NCI-H446 (cell line): ENCODE results near the gene PTPRN.
A peak's percentile ranks its signal among the peaks of the same experiment; 100 is the strongest.
"Not testable (repeated sequence)": the region's sequence is repeated elsewhere in the genome, so short reads cannot be mapped to it uniquely, and the experiment has no call there.

Experiments
- DNase-seq, 2 experiments: peaks; one replicate each; lab custom pipeline; 2025; lab: John Stamatoyannopoulos, UW

Gene PTPRN

GRCh38 chr2:219287580-219288265 lies 21.5 kb downstream of the PTPRN start:
- no peak for DNase-seq

DNA sequence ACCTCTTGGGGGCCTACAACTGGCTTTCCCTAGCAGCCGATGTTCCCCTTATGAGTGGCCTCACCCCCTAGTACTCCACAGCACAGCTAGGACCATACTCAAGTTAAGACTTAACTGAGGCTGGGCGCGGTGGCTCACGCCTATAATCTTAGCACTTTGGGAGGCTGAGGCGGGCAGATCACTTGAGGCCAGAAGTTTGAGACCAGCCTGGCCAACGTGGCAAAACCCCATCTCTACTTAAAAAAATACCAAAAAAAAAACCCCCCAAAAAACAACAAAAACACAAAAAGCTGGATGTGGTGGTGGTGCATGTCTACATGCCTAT lies 22.1 kb downstream of the PTPRN start:
- not testable (repeated sequence) for DNase-seq

- DNase-seq: no peak
Observed at GRCh38 chr2:219286436-219287115, 22.6 kb downstream of the PTPRN start.

DNA sequence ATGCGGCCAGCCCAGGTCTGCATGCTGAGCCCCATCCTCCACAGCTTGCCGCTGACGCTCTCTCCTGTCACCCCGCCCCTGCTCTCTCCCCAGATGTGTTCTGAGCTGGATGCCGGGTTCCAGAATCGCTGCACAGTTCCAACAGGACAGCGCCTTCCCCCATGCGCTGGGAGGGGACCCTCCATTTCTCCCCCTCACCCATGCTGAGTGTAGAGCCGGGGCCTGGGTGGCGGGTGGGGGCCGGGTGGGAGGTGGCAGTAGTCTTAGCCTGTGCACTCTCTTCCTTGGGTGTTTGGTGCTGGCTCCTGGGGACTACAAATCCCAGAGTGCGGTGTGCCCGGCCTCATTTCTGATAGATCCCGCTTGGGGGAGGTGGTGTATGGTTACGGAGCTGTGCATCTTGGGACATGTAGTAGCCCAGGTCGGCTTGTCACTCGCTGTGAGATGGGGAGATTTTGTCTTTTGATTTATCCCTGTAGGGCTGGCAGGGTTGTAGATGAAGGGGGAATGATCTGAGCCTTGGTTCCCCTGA lies 23.2 kb downstream of the PTPRN start:
- no peak for DNase-seq

DNA sequence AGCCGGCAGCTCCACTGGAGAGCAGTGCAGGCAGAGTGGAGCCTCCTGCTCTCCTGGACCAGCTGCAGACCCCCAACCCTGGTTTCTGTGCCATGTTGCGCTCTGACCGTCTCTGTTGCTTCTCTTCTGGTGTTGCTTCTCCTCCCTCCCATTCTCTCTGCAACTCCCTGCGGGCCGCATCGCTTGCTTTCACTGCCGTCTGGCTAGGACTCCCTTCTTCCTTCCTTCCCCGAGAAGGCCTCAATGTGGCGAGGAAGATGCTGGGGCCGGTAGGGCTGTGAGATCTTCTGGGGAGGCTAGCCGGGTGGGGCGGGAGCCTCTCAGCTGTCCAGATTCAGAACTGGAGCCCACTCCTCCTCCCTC lies 23.8 kb downstream of the PTPRN start:
- DNase-seq: no peak

DNA sequence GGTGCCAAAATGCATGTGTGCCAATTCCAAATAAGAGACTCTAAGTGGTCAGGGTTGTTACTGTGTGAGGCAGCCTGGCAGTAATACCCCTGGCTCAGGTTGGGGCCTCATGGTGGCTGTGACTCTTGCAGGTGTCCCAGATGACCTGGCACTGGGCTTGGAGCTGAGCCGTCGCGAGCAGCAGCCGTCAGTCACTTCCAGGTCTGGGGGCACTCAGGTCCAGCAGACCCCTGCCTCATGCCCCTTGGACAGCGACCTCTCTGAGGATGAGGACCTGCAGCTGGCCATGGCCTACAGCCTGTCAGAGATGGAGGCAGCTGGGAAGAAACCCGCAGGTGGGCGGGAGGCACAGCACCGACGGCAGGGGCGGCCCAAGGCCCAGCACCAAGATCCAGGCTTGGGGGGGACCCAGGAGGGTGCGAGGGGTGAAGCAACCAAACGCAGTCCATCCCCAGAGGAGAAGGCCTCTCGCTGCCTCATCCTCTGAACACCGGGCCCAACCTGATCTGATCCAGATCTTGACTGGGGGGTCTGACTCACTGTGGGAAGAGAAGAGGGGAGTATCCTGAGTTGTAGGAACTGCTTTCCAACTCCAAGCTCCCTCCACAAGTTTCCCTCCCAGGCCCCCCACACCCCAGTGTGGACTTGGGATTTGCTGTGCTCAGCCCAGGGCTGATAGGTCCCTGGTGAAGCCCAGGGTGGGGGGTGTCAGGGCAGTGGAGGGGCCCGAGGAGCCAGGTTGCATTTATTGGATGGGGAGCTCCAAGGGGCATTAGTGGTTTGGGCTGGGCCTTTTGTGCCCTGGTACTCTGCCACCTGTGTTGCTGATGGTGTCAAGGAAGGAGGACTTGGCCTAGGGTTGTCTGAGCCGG lies 24.5 kb downstream of the PTPRN start:
- DNase-seq: no peak

DNA sequence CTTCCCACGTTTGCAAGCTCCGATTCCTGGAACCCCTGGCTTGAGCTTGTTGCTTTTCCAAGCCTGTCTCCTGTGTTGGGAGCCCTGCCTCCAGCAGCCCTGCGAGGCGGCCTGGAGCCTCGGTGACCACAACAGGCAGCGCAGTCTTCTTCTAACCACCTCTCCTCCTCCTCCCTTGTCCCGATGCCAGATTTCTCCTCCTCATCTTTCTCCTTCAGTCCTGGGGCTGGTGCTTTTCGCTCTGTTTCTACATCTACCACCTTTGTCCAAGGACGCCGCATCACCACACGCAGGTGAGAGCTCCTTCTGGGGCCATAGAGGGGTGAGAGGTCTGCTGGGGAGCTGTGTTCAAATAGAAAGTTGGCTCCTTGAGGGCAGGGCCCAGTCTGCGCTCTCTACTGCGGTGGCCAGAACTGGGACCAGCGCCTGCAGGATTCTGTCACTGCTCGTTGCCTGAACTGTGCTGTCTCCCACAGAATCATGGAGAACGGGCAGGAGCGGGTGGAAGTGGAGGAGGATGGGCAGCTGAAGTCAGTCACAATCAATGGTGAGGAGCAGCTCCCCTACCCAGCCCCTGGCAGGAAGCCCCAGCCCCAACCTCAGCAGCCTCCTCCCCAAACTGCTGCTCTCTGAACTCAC lies 26.1 kb downstream of the PTPRN start:
- no peak for DNase-seq

GRCh38 chr2:219282375-219282774 lies 26.8 kb downstream of the PTPRN start:
- DNase-seq: no peak

DNA sequence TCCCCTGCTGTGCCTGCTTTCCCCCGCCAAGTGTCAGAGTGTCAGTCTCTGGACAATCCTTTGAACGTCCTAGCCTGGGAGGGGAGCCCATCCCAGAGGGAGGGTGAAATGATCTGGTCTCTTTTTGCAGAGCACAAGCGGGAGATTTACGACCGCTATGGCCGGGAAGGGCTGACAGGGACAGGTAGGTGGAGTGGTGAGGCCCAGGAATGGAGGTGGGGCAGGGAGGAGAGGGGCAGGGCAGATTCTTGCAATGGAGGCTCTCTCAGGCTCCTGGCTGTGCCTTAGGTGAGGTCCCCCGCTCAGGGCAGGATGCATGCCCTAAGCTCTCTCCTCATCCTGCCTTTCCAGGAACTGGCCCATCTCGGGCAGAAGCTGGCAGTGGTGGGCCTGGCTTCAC lies 27.6 kb downstream of the PTPRN start:
- DNase-seq: no peak

DNA sequence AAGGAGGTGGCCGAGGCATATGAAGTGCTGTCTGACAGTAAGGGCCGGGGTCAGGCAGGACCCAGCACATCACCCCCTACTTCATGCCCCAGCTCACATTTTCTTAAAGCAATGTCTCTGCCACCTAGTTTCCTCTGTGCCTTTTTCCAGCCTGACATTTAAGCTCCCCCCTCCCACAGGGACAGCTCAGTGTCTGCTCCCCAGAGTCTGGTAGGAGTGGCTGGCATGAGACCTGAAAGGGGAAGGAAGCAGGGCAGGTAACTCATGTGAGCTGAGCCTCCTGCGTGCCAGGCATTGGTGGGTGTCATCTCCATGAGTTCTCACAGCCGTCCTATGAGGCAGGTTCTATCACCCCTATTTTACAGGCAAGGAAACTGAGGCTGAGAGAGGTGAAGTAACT lies 28.6 kb downstream of the PTPRN start:
- DNase-seq: no peak

- no peak for DNase-seq
Observed at GRCh38 chr2:219279916-219280516, 29.2 kb downstream of the PTPRN start.

GRCh38 chr2:219279151-219279915 lies 29.9 kb downstream of the PTPRN start, which contains the start of gene DNAJB2:
DNAJB2 (plus strand) TSS chr2:219279366; CDS start chr2:219279834, 468 bp downstream.
- DNase-seq: peak; percentile 92 to 98

DNA sequence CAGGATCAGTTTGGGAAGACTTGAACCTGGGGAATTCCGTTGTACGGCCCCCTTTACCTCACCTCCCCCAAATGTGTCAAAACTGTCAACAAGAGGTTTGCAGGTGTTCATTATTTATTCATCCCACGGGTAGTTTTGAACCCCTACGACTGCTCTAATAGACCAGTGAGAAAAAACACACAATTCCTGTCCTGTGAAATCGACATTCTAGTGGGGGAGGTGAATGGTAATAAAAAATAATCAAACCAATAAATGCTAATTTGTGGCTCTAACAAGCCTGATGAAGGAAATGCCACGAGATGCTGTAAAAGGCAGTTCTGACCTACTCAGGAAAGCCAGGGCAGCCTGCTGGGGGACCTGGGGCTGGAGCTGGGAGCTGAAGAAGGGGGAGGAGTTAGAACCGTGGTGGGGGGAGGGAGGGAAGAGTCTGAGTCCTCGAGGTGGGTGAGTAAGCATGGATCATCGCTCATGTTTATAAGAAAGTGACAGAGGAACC lies 30.5 kb downstream of the PTPRN start:
- no peak for DNase-seq

GRCh38 chr2:219277703-219278654 lies 31.2 kb downstream of the PTPRN start:
- peak; percentile 33 to 73 for DNase-seq

- no peak for DNase-seq
Observed at GRCh38 chr2:219274361-219274921, 34.8 kb downstream of the PTPRN start.

DNA sequence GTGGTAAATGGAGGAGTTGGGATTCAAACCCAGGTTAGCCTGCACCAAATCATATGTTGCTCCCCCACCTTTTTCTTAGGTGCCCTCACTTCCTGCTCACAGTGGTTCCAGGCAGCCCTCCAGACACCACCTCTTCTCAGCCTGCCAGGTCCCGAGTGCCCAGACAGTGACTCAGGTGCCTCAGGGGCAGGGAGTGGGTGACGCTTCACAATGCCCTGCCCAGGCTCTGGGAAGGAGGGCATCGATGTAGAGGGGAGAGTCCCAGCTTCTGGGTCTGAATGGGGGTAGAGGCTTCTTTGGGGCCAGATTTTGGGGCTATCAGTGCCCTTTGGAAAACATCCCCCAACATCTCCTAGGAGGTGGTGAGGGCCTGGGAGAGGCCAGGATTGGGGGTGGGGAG lies 35.3 kb downstream of the PTPRN start:
- DNase-seq: no peak

DNA sequence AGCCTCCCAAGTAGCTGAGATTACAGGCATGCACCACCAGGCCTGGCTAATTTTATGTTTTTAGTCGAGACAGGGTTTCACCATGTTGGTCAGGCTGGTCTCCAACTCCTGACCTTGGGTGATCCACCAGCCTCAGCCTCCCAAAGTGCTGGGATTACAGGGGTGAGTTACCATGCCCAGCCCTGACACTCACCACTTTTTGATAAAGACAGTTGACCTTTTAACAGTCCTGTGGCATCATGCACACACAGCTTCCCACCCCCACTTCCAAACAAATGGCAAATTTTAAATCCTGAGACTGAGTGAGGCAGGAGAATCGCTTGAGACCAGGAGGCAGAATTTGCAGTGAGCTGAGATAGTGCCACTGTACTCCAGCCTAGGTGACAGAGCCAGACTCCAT lies 36.2 kb downstream of the PTPRN start:
- DNase-seq: no peak

DNA sequence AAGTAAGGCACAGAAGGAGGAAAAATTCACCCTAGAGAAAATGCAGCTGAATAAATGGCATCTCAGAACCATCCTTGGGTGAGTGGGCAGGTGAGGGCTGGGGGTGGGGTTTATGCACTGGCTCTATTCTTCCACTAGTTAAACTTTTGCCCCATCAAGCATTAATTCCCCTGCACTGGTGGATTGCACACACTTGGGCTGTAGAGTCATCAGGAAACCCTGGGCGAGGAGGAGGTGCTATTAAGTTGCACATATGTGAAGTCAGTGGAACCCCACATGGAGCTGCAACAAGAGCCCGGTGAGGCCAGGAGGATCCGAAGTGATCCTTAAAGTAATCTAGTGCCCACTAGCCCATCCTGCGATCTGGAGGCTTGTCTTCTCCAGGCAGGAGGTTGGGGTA lies 36.8 kb downstream of the PTPRN start:
- no peak for DNase-seq

- DNase-seq: no peak
Observed at GRCh38 chr2:219271021-219271420, 38.2 kb downstream of the PTPRN start.

DNA sequence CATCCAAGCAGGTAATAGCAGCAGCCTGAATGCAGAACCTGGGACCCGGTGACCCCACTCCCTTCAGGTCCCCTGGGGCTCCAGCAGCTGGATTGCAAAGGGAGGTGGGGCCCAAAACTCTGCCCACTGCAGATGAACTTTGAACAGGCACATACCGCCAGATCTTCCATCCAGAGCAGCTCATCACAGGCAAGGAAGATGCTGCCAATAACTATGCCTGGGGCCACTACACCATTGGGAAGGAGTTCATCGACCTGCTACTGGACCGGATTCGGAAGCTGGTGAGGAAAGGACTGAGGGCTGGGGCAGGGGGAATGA lies 39.2 kb downstream of the PTPRN start:
- no peak for DNase-seq
